K562 (cell line): Measurements from ENCODE around the gene ZNF8.
A peak's percentile ranks its signal among the peaks of the same experiment; 100 is the strongest.

Source experiments
- E2F4 ChIP-seq: sonication (generic); formaldehyde crosslinking; IDR thresholded peaks from 2 replicates; pipeline ENCODE4 v1.8.0; 2022; ENCODE audit warnings: mild to moderate bottlenecking, low read depth, missing genetic modification reagents
- ESRRA ChIP-seq: fragments of 450-650 bp; IDR thresholded peaks from 2 replicates; pipeline ENCODE4 v1.6.1; 2014; ENCODE audit warnings: low read depth, mild to moderate bottlenecking, moderate library complexity, borderline replicate concordance
- GATA2 ChIP-seq: sonication (generic); formaldehyde crosslinking; IDR thresholded peaks from 2 replicates; pipeline ENCODE4 v1.4.0; 2020; ENCODE audit warnings: mild to moderate bottlenecking, missing genetic modification reagents
- PHF20 ChIP-seq: fragments of 450-650 bp; IDR thresholded peaks from 2 replicates; pipeline ENCODE4 v1.6.1; 2018; ENCODE audit not compliant: partially characterized antibody
- PKNOX1 ChIP-seq: fragments of 450-650 bp; IDR thresholded peaks from 2 replicates; pipeline ENCODE4 v1.6.1; 2016
- POLR2A ChIP-seq: fragments of 450-650 bp; conservative IDR thresholded peaks from 2 replicates; pipeline ENCODE4 v1.6.1; 2016
- REST ChIP-seq, 2 experiments: fragments of 450-650 bp; formaldehyde crosslinking in 1 of 2; IDR thresholded peaks; 2 replicates each; pipeline versions ENCODE4 v1.4.0 to v1.6.1; 2014 to 2020; ENCODE audit warnings: mild to moderate bottlenecking in 2 of 2, borderline replicate concordance in 1 of 2, low read depth in 1 of 2
- TGIF2 ChIP-seq: sonication (generic); formaldehyde crosslinking; IDR thresholded peaks from 2 replicates; pipeline ENCODE4 v1.8.1; 2022; ENCODE audit warnings: mild to moderate bottlenecking, missing genetic modification reagents, moderate library complexity
- ZBTB8A ChIP-seq: fragments of 450-650 bp; IDR thresholded peaks from 2 replicates; pipeline ENCODE4 v1.6.1; 2018; ENCODE audit warnings: mild to moderate bottlenecking, moderate library complexity; ENCODE audit not compliant: partially characterized antibody
- ZFP30 ChIP-seq: fragments of 250-450 bp; sonication (Bioruptor Pico); IDR thresholded peaks from 2 replicates; pipeline ENCODE4 v1.8.0; 2022; ENCODE audit warnings: moderate library complexity, mild to moderate bottlenecking, inconsistent platforms, borderline replicate concordance
- ZNF24 ChIP-seq: fragments of 450-650 bp; IDR thresholded peaks from 2 replicates; pipeline ENCODE4 v1.6.1; 2016
- ZNF318 ChIP-seq, 2 experiments: fragments of 450-650 bp; IDR thresholded peaks; 2 replicates each; pipeline ENCODE4 v1.6.1; 2016; ENCODE audit warnings: mild to moderate bottlenecking in 2 of 2, borderline replicate concordance in 1 of 2, low read depth in 1 of 2, moderate library complexity in 1 of 2
- ZNF76 ChIP-seq: fragments of 250-450 bp; sonication (Bioruptor Pico); IDR thresholded peaks from 2 replicates; pipeline ENCODE4 v1.4.0; 2020; ENCODE audit warnings: mild to moderate bottlenecking, moderate library complexity, borderline replicate concordance

GRCh38 chr19:58328999-58329398 is 50.2 kb downstream of the ZNF8 start:
- TF ChIP-seq ESRRA: no peak
- TF ChIP-seq ZFP30 (CRISPR knock-in tag): no peak
- TF ChIP-seq GATA2: no peak
- no peak for TF ChIP-seq TGIF2 (CRISPR knock-in tag)
- peak; percentile 60 for TF ChIP-seq REST (IDR thresholded peaks at IDR 0.05; ENCODE audit: borderline replicate concordance)
- no peak for TF ChIP-seq REST (CRISPR knock-in tag; IDR thresholded peaks at IDR 0.05; ENCODE audit: low read depth)
- no peak for TF ChIP-seq E2F4 (CRISPR knock-in tag)
- no peak for TF ChIP-seq PKNOX1
- no peak for TF ChIP-seq ZNF24
- TF ChIP-seq PHF20: no peak
- TF ChIP-seq ZNF76 (CRISPR knock-in tag): no peak
- no peak for TF ChIP-seq ZNF318 (IDR thresholded peaks at IDR 0.05; ENCODE audit: borderline replicate concordance in 1 of 2, low read depth in 1 of 2)
- no peak for TF ChIP-seq POLR2A
- TF ChIP-seq ZBTB8A: no peak
